GM11168 (cell line): ENCODE measurements around the gene GSPT1.
"Not testable (repeated sequence)": the region's sequence is repeated elsewhere in the genome, so short reads cannot be mapped to it uniquely, and the experiment has no call there.

ENCODE experiments used
- in situ Hi-C: fragments of 300-500 bp; cut with MboI; formaldehyde crosslinking; loops from one replicate; pipeline ENCODE4 v1.12.0; 2022; ENCODE audit warnings: low sequenced_read_pairs; ENCODE audit not compliant: unreplicated experiment

Gene GSPT1

DNA sequence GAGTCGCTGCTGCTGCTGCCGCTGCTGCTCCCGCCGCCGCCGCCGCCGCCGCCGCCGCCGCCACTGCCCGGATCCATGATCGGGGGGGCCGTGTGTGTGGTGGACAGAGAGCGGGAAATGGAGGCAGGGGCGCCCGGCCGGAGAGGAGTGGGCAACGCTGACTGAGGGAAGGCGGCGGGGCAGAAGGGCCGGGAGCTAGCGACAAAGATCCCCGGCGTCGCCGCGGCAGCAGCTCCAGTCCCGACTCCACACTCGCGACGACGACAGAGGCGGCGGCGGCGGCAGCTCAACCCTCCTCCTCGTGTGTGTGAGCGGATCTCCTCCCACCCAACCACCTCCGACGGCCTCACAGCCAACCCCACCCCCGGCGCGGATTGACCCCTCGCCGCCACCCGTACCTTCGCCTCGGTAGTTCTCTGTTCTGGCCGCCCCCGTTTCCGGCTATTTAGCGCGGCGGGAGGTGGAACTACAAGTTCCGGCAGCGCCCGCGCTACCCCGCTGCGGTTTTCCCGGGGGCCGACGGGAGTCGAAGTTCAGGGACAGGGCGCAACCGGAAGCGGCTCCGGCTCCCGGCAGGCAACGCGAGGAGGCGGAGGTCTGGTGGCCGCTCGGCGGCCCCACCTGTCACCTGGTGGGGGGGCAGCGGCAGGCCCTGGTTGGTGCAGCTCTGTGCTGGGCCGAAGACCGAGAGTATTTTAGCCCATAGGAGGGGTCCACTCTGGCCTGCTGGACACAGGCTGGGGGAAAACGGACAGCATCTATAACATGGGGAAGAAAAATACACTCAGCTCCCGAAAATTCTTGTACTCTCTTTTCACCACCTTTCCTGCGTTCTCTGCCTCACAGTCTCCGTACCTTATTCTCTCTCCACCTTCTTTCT lies at the start of gene GSPT1:
GSPT1 (minus strand) TSS at position 313 of the 880 bp plus-strand sequence; CDS start at position 77, 236 bp downstream.
- in situ Hi-C loops: no loop called here

GRCh38 chr16:11964761-11965551 lies 49.2 kb upstream of the GSPT1 start, which contains the start of gene TNFRSF17:
Gene TNFRSF17 (plus strand): TSS chr16:11965210. CDS start chr16:11965325, 115 bp downstream.
- in situ Hi-C loops: no loop called here

DNA sequence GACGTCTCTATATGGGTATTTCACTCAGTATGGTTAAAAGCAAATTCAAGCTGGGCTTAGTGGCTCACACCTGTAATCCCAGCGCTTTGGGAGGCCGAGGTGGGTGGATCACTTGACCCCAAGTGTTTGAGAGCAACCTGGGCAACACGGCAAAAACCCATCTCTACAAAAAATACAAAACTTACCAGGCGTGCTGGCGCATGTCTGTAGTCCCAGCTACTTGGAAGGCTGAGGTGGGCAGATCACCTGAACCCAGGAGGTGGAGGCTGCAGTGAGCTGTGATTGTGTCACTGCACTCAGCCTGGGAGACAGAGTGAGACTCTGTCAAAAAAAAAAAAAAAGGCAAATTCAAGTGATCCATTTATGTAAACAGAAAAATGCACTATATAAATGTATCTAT lies 48.0 kb upstream of the GSPT1 start:
- in situ Hi-C loops: no loop called here

DNA sequence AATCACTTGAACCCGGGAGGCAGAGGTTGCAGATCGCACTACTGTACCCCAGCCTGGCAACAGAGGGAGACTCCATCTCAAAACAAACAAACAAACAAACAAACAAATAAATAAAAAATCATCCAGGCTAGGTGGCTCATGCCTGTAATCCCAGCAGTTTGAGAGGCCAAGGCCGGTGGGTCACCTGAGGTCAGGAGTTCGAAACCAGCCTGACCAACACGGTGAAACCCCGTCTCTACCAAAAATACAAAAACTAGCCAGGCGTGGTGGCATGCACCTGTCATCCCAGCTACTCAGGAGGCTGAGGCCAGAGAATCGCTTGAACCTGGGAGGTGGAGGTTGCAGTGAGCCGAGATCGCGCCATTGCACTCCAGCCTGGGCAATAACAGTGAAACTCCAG lies 47.2 kb upstream of the GSPT1 start:
- in situ Hi-C loops: not testable (repeated sequence)

- in situ Hi-C loops: not testable (repeated sequence)
Observed at GRCh38 chr16:11962457-11962856, 46.7 kb upstream of the GSPT1 start.

DNA sequence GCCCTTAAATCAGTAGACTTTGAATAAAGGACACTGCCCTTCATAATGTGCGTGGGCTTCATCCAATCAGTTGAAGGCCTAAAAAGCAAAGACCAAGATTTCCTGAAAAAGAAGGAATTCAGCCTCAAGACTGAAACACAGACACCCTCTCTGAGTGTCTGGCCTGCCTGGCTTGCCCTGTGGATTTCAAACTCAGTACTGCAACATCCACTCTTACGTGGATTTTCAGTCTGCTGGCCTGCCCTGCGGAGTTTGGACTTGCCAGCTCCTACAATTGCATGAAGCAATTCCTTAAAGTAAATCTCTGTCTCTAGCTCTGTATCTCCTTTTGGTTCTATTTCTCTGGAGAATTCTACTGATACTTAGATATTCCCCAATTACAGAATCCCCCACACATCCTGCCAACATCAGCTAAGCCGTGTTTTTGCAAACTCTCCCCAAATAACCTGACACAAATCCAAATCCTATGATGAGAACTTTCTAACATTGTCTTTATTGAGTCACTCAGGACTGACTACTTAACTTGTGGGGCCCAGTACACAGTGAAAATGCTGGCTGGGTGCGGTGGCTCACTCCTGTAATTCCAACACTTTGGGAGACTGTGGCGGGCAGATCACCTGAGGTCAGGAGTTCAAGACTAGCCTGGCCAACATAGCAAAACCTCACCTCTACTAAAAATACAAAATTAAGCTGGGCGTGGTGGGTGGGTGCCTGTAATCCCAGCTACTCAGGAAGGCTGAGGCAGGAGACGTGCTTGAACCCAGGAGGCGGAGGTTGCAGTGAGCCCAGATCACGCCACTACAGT lies 42.0 kb upstream of the GSPT1 start:
- in situ Hi-C loops: no loop called here

- in situ Hi-C loops: no loop called here
Observed at GRCh38 chr16:11956558-11956957, 40.8 kb upstream of the GSPT1 start.

DNA sequence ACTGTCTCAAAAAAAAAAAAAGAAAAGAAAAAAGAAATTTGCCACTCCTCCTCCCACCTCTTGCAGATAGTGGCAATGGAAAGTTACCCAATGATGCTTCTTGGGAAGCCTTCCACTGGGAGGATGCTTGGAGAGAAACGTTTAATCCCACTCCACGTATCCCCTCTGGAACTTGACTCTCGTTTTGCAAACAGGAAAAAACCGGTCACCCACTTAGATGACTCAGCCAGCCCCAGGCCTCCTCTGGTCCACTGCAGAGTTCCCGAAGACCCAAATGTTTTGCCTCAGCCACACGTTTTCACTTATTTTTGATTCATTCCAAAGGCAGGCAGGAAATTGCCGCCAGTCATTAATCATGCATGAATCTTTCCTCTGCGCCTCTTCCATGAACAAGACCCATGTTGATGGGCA lies 40.0 kb upstream of the GSPT1 start:
- in situ Hi-C loops: no loop called here

GRCh38 chr16:11953576-11953975 lies 37.8 kb upstream of the GSPT1 start:
- in situ Hi-C loops: loop anchor here (5.0 kb wide), 1 partner anchor 109 kb away; no protein-coding TSS in a partner anchor

GRCh38 chr16:11950388-11950787 lies 34.6 kb upstream of the GSPT1 start:
- in situ Hi-C loops: loop anchor here (5.0 kb wide), 1 partner anchor 112 kb away; no protein-coding TSS in a partner anchor

DNA sequence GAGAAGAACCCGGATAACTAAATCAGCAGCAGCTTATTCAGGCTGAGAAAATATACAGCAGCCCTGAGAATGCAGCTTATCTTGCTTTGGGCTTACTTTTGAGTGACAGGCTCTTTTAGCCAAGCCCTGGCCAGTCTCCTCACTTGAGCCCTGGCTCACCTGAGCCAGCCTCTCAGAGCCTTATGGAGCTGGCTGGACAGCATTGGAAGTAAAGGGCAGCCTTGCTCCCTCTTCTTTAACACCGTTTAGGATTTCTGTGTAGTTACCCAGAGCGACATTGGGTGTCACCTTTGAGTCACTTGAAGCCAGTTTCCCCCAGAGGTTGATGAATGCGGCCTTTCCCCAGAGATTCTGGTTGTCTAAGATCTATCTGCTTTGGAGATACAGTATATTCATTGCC lies 33.8 kb upstream of the GSPT1 start:
- in situ Hi-C loops: no loop called here

DNA sequence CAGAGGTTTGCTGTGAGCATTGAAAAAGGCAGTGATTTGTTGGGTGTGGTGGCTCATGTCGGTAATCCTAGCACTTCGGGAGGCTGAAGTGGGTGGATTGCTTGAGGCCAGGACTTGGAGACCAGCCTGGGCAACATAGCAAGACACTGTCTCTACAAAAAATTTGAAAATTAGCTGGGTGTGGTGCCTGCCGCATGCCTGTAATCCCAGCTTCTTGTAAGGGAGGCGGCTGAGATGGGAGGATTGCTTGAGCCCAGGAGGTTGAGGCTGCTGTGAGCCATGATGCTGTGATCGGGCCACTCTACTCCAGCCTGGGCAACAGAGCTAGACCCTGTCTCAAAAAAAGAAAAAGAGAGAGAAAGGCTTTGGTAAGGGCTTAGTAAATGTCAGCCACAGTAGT lies 33.1 kb upstream of the GSPT1 start:
- in situ Hi-C loops: no loop called here

- in situ Hi-C loops: no loop called here
Observed at GRCh38 chr16:11946433-11946832, 30.7 kb upstream of the GSPT1 start.

DNA sequence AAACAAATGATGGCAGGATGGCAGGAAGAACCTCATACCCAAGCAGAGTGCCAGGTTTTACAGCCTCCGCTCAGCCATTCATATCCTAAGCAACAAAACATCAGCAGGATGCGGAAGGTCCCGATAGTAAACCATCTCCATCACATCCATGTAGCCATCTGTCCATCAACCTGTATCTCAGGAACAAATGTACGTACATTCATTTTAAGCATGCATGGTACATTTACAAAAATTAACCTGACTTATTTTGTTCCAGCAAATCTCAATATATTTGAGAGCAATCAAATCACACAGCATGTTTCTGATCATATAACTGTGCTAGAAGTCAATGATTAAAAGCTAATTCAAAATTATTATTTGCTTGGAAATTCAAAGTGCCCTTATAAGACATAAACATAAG lies 26.2 kb upstream of the GSPT1 start, which contains the start of gene NPIPB2:
NPIPB2 (minus strand) TSS at position 101 of the 400 bp plus-strand sequence; CDS start at position 101, 0 bp downstream.
- in situ Hi-C loops: not testable (repeated sequence)

- in situ Hi-C loops: not testable (repeated sequence)
Observed at GRCh38 chr16:11927350-11927749, 11.6 kb upstream of the GSPT1 start.

- in situ Hi-C loops: not testable (repeated sequence)
Observed at GRCh38 chr16:11924046-11924445, 8.3 kb upstream of the GSPT1 start.

DNA sequence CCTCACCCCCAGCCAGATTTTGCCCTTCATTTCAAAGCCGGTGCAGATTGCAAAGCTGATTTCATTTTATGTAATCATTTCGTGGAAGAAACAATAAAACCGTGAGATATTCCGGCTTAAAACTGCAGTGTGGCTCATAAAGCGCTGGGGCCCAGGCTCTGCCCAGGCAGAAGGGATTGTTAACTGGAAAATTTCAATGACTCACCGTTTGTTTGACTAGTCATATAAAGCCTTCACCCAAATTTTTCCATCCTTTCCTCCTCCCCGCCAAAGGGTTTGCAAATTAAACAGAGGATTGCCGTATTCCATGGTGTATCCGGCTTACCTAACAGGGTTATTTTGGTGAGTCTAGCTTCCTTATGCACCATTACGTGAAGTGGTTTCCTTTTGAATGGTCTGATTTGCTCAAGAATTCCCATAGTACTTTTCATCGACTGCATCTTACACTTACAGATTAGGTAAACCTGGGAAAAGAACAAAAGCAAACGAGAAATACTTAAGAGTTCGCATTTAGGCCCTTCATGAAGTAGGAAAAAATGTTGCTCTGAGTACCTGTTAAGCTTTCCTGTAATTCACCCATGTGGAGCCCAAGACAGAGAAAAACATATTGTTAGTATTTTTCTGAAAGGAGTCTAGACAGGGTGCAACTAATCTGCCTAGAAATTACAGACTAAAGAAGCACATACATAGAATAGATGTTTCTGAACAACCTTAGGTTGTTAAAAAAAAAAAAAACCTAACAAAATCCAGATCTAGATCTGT lies 949 bp upstream of the GSPT1 start:
- in situ Hi-C loops: no loop called here

GRCh38 chr16:11915114-11915643 lies 577 bp downstream of the GSPT1 start:
- in situ Hi-C loops: no loop called here
